Breast epithelium (tissue), 4 donors: ENCODE data around the gene TBL1XR1. TPM values are rescaled to one million over a fixed set of nuclear protein-coding genes. Genes with fewer than 3 reads are reported as not detected.

Experiments used
- DNase-seq, 2 donors: peaks; one replicate each; pipeline ENCODE4 v3.0.0-alpha.2; 2019; ENCODE audit warnings: low spot score in 2 of 2
- H3K27ac ChIP-seq, 2 donors: fragments of 200-600 bp; sonication (generic) in 1 of 2; one replicate each; pipeline ENCODE4 v1.5.1; 2016 to 2019; ENCODE audit warnings: mild to moderate bottlenecking in 1 of 2
- H3K27me3 ChIP-seq, 2 donors: fragments of 200-600 bp; sonication (generic) in 1 of 2; one replicate each; pipeline versions ENCODE4 v1.5.1 to v1.6.0; 2017 to 2019; ENCODE audit warnings: control low read depth in 1 of 2, mild to moderate bottlenecking in 1 of 2
- H3K36me3 ChIP-seq: fragments of 200-600 bp; one replicate; pipeline ENCODE4 v1.5.1; 2019
- H3K4me1 ChIP-seq, 2 donors: fragments of 200-600 bp; sonication (generic); one replicate each; pipeline ENCODE4 v1.5.1; 2016 to 2019; ENCODE audit warnings: control low read depth in 1 of 2
- H3K4me3 ChIP-seq, 3 donors: fragments of 200-600 bp; sonication (generic); 1 replicate in 2 of 3; 2 replicates in 1 of 3; pipeline ENCODE4 v1.5.1; 2016 to 2019; ENCODE audit warnings: mild to moderate bottlenecking in 3 of 3, moderate library complexity in 2 of 3
- H3K9me3 ChIP-seq, 2 donors: fragments of 200-600 bp; sonication (generic) in 1 of 2; one replicate each; pipeline ENCODE4 v1.5.1; 2016 to 2019; ENCODE audit warnings: control low read depth in 1 of 2
- POLR2A ChIP-seq: fragments of 450-650 bp; IDR thresholded peaks from one replicate; pipeline ENCODE4 v1.6.1; 2016; ENCODE audit warnings: antibody characterized with exemption, mild to moderate bottlenecking, moderate library complexity
- POLR2AphosphoS5 ChIP-seq, 3 donors: sonication (generic); formaldehyde crosslinking; IDR thresholded peaks; one replicate each; pipeline ENCODE4 v1.6.1; 2017; ENCODE audit warnings: antibody characterized with exemption in 3 of 3
- intact Hi-C: fragments of 100-400 bp; cut with DNase I; formaldehyde crosslinking; loops from one replicate; pipeline ENCODE4 v1.15.1; 2023; ENCODE audit warnings: low total_unique reads
- total RNA-seq, 3 donors: library from RNA; depleted of rRNA; stranded (reverse); fragments of >200 nt; gene quantifications; one replicate each; pipeline ENCODE4 v1.1.0, GENCODE V29; 2016
- TF ChIP-seq, protein P1 (sequence below), 3 donors: fragments of 450-650 bp; IDR thresholded peaks; one replicate each; pipeline ENCODE4 v1.5.1; 2016 to 2017; ENCODE audit warnings: antibody characterized with exemption in 3 of 3, mild to moderate bottlenecking in 3 of 3, moderate library complexity in 3 of 3

Gene TBL1XR1
- total RNA-seq, 3 donors from 2014 or later: 92.8 to 147 (median 111) TPM

DNA sequence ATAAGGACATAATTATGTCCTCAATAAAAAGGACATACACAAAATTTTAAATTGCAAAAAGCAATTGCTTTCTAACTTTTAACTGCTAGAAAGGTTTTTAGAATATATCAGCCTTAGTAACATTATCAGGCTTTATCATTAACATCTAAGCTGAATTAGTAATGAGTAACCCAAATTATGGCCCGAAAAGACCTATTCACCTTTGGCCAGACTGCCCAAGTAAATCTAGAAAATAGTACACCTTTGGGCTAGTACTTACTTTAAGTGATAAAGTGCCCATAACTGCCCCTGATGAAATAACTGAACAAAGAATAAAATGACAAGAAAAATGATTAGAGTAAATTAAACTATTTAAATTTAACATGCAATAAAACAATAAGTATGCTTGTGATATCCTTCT lies 117.2 kb downstream of the TBL1XR1 start:
- intact Hi-C loops: no loop called here
- H3K36me3 ChIP-seq: no peaks in the 10 kb centered on the region
- no peaks in the 10 kb centered on the region for H3K4me1 ChIP-seq
- no peak overlapping the region for H3K27ac ChIP-seq
- TF ChIP-seq POLR2AphosphoS5 (IDR thresholded peaks at IDR 0.05) (no peak), POLR2A (no peak)
- TF ChIP-seq, protein P1, sequence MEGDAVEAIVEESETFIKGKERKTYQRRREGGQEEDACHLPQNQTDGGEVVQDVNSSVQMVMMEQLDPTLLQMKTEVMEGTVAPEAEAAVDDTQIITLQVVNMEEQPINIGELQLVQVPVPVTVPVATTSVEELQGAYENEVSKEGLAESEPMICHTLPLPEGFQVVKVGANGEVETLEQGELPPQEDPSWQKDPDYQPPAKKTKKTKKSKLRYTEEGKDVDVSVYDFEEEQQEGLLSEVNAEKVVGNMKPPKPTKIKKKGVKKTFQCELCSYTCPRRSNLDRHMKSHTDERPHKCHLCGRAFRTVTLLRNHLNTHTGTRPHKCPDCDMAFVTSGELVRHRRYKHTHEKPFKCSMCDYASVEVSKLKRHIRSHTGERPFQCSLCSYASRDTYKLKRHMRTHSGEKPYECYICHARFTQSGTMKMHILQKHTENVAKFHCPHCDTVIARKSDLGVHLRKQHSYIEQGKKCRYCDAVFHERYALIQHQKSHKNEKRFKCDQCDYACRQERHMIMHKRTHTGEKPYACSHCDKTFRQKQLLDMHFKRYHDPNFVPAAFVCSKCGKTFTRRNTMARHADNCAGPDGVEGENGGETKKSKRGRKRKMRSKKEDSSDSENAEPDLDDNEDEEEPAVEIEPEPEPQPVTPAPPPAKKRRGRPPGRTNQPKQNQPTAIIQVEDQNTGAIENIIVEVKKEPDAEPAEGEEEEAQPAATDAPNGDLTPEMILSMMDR (IDR thresholded peaks at IDR 0.05): no peak
- H3K9me3 ChIP-seq: no peaks in the 10 kb centered on the region
- no peak for DNase-seq
- H3K27me3 ChIP-seq: no peaks in the 10 kb centered on the region
- no peak overlapping the region for H3K4me3 ChIP-seq

DNA sequence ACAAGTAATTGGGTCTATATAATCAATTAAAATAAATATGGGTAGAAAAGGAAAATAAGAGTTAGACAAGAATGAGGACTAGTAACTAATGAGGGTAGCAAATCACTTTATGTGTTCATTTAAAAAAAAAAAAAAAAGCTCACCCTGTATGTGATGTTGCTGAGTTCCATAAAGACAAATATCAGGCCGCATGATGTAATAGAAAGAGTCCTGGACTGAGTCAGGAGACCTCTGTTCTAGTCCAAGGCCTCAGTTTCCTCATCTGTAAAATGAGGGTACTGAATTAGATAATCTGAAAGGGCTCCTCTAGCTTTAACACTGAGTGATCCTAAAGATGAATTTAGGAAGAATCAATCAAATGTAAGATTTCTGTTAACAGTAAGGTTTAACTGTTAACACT lies 117.6 kb downstream of the TBL1XR1 start:
- TF ChIP-seq POLR2AphosphoS5 (IDR thresholded peaks at IDR 0.05) (no peak), POLR2A (no peak)
- TF ChIP-seq, protein P1 (IDR thresholded peaks at IDR 0.05): no peak
- no peaks in the 10 kb centered on the region for H3K36me3 ChIP-seq
- no peaks in the 10 kb centered on the region for H3K27me3 ChIP-seq
- no peaks in the 10 kb centered on the region for H3K9me3 ChIP-seq
- no peaks in the 10 kb centered on the region for H3K4me1 ChIP-seq
- intact Hi-C loops: no loop called here
- DNase-seq: no peak
- no peak overlapping the region for H3K27ac ChIP-seq
- no peak overlapping the region for H3K4me3 ChIP-seq

DNA sequence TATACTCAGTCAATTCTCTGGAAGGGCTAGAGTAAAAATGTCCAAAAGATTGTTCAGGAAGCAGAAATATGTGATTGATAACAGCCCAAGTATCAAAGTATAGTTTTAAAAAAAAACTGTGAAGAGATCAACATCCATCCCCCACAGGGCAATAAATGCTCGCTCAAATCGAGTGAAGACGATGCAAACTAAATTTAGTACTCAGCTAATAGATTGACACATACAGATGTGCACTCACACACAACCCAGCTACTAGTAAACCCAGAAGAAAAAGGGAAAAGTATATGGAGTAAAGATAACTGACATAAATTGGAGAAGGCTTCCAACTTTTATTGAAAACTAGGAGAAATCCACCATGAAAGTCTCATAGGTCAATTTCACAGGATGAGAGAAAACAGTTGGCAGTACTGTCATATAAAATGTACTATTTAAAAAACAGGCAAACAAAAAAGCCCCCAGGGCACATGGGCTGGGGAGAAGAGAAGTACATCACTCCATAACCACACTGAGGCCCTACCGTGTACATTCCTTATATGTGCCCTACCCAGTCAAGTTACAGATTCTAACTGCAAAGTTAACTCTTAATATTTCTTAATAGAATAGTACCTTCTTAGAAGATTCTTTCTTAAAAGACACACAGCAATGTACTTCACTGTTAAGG lies 125.7 kb downstream of the TBL1XR1 start:
- no peak overlapping the region for H3K27ac ChIP-seq
- H3K4me1 ChIP-seq: no peaks in the 10 kb centered on the region
- no peaks in the 10 kb centered on the region for H3K9me3 ChIP-seq
- no peak for TF ChIP-seq POLR2AphosphoS5 (IDR thresholded peaks at IDR 0.05)
- DNase-seq: no peak
- H3K4me3 ChIP-seq: no peak overlapping the region
- no peaks in the 10 kb centered on the region for H3K36me3 ChIP-seq
- H3K27me3 ChIP-seq: no peaks in the 10 kb centered on the region
- intact Hi-C loops: no loop called here

DNA sequence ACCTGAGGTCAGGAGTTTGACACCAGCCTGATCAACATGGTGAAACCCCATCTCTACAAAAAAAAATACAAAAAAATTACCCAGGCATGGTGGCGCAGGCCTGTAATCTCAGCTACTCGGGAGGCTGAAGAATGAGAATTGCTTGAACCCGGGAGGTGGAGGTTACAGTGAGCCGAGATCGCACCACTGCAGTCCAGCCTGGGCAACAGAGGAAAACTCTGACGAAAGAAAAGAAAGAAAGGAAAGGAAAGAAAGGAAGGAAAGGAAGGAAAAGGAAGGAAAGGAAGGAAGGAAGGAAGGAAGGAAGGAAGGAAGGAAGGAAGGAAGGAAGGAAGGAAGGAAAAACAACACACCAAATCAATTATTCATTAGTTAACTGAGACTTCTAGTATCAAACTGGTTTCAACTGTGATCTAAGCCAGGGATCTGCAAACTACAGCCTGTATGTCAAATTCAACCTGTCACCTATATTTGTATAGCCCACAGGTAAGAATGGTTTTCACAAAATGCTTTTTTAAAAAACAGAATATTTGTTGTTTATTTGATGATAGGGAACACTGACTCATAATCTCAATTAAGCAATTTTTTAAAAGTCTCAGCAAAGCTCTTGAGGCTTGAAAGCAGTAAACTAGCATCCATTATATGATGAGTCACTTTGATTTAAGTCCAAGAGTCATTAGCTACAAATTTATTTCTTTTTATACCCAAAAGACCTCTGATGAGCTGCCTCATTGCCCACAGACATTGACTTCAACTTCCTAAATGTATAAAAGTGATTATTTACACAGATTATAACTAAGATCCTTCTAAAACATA lies 127.6 kb downstream of the TBL1XR1 start:
- no peak overlapping the region for H3K27ac ChIP-seq
- H3K27me3 ChIP-seq: no peaks in the 10 kb centered on the region
- TF ChIP-seq POLR2AphosphoS5 (IDR thresholded peaks at IDR 0.05) (no peak), POLR2A (no peak)
- TF ChIP-seq, protein P1 (IDR thresholded peaks at IDR 0.05): no peak
- no peaks in the 10 kb centered on the region for H3K36me3 ChIP-seq
- no peaks in the 10 kb centered on the region for H3K9me3 ChIP-seq
- no peak for DNase-seq
- intact Hi-C loops: no loop called here
- no peaks in the 10 kb centered on the region for H3K4me1 ChIP-seq
- no peak overlapping the region for H3K4me3 ChIP-seq

DNA sequence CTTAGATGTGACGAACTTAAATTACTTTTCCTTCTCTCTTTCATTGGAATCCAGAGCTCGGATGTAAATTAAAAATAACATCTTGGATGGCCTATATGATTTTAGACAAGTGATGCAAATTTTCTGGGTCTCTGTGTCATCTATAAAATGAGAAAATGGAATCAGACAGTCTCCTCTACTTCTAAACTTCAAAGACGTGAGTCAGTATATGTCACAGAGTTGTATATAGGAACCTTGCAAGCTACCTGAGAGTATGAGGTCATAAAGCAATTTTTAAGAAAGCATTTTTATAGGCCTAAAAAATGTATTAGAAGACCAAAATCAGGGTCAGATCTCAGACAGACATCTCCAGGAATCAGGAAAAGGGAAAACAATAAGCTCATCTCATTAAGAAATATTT lies 128.3 kb downstream of the TBL1XR1 start:
- Histone ChIP-seq H3K4me1 (no peaks in the 10 kb centered on the region), H3K27ac (no peak overlapping the region), H3K9me3 (no peaks in the 10 kb centered on the region), H3K27me3 (no peaks in the 10 kb centered on the region), H3K4me3 (no peak overlapping the region), H3K36me3 (no peaks in the 10 kb centered on the region)
- TF ChIP-seq, protein P1 (IDR thresholded peaks at IDR 0.05): no peak
- no peak for TF ChIP-seq POLR2AphosphoS5 (IDR thresholded peaks at IDR 0.05)
- TF ChIP-seq POLR2A: no peak
- intact Hi-C loops: no loop called here
- DNase-seq: no peak
